ENCODE measurements around the gene DOCK10.

DNA sequence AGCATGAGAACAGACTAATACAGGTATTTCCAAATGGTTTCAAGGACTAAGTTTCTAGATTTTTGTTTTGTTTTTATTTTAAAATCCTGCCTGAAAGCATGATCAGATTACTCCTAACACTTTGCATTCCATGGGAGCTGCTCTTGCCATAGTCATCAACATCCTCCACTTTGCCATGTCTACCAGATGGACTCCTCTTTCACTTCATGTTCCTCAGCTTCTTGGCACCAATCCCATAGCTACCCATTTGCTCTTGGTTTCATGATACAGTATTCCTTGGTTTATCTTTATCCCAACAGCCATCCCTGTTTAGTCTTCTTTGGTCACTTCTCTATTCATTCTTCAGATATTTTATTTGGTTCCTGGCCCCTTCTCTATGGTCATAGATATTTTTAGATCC, 171.9 kb downstream of the DOCK10 start:
- TF ChIP-seq, protein P1, sequence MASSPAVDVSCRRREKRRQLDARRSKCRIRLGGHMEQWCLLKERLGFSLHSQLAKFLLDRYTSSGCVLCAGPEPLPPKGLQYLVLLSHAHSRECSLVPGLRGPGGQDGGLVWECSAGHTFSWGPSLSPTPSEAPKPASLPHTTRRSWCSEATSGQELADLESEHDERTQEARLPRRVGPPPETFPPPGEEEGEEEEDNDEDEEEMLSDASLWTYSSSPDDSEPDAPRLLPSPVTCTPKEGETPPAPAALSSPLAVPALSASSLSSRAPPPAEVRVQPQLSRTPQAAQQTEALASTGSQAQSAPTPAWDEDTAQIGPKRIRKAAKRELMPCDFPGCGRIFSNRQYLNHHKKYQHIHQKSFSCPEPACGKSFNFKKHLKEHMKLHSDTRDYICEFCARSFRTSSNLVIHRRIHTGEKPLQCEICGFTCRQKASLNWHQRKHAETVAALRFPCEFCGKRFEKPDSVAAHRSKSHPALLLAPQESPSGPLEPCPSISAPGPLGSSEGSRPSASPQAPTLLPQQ (tag by site-specific recombination; IDR thresholded peaks at IDR 0.05): no peak
- TF ChIP-seq, protein P2, sequence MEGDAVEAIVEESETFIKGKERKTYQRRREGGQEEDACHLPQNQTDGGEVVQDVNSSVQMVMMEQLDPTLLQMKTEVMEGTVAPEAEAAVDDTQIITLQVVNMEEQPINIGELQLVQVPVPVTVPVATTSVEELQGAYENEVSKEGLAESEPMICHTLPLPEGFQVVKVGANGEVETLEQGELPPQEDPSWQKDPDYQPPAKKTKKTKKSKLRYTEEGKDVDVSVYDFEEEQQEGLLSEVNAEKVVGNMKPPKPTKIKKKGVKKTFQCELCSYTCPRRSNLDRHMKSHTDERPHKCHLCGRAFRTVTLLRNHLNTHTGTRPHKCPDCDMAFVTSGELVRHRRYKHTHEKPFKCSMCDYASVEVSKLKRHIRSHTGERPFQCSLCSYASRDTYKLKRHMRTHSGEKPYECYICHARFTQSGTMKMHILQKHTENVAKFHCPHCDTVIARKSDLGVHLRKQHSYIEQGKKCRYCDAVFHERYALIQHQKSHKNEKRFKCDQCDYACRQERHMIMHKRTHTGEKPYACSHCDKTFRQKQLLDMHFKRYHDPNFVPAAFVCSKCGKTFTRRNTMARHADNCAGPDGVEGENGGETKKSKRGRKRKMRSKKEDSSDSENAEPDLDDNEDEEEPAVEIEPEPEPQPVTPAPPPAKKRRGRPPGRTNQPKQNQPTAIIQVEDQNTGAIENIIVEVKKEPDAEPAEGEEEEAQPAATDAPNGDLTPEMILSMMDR (tag by site-specific recombination; IDR thresholded peaks at IDR 0.05): no peak
- TF ChIP-seq ZNF76 (tag by site-specific recombination; IDR thresholded peaks at IDR 0.05; ENCODE audit: borderline replicate concordance, low read depth) (no peak), ZNF670 (tag by site-specific recombination; IDR thresholded peaks at IDR 0.05; ENCODE audit: low read depth) (no peak), SALL2 (tag by site-specific recombination; IDR thresholded peaks at IDR 0.05; ENCODE audit: borderline replicate concordance) (no peak)
- TF ChIP-seq, protein P3, sequence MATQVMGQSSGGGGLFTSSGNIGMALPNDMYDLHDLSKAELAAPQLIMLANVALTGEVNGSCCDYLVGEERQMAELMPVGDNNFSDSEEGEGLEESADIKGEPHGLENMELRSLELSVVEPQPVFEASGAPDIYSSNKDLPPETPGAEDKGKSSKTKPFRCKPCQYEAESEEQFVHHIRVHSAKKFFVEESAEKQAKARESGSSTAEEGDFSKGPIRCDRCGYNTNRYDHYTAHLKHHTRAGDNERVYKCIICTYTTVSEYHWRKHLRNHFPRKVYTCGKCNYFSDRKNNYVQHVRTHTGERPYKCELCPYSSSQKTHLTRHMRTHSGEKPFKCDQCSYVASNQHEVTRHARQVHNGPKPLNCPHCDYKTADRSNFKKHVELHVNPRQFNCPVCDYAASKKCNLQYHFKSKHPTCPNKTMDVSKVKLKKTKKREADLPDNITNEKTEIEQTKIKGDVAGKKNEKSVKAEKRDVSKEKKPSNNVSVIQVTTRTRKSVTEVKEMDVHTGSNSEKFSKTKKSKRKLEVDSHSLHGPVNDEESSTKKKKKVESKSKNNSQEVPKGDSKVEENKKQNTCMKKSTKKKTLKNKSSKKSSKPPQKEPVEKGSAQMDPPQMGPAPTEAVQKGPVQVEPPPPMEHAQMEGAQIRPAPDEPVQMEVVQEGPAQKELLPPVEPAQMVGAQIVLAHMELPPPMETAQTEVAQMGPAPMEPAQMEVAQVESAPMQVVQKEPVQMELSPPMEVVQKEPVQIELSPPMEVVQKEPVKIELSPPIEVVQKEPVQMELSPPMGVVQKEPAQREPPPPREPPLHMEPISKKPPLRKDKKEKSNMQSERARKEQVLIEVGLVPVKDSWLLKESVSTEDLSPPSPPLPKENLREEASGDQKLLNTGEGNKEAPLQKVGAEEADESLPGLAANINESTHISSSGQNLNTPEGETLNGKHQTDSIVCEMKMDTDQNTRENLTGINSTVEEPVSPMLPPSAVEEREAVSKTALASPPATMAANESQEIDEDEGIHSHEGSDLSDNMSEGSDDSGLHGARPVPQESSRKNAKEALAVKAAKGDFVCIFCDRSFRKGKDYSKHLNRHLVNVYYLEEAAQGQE (tag by site-specific recombination; IDR thresholded peaks at IDR 0.05): no peak
- TF ChIP-seq, protein P4, sequence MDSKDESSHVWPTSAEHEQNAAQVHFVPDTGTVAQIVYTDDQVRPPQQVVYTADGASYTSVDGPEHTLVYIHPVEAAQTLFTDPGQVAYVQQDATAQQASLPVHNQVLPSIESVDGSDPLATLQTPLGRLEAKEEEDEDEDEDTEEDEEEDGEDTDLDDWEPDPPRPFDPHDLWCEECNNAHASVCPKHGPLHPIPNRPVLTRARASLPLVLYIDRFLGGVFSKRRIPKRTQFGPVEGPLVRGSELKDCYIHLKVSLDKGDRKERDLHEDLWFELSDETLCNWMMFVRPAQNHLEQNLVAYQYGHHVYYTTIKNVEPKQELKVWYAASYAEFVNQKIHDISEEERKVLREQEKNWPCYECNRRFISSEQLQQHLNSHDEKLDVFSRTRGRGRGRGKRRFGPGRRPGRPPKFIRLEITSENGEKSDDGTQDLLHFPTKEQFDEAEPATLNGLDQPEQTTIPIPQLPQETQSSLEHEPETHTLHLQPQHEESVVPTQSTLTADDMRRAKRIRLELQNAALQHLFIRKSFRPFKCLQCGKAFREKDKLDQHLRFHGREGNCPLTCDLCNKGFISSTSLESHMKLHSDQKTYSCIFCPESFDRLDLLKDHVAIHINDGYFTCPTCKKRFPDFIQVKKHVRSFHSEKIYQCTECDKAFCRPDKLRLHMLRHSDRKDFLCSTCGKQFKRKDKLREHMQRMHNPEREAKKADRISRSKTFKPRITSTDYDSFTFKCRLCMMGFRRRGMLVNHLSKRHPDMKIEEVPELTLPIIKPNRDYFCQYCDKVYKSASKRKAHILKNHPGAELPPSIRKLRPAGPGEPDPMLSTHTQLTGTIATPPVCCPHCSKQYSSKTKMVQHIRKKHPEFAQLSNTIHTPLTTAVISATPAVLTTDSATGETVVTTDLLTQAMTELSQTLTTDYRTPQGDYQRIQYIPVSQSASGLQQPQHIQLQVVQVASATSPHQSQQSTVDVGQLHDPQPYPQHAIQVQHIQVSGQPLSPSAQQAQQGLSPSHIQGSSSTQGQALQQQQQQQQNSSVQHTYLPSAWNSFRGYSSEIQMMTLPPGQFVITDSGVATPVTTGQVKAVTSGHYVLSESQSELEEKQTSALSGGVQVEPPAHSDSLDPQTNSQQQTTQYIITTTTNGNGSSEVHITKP (tag by site-specific recombination; IDR thresholded peaks at IDR 0.05): no peak
- TF ChIP-seq, protein P5, sequence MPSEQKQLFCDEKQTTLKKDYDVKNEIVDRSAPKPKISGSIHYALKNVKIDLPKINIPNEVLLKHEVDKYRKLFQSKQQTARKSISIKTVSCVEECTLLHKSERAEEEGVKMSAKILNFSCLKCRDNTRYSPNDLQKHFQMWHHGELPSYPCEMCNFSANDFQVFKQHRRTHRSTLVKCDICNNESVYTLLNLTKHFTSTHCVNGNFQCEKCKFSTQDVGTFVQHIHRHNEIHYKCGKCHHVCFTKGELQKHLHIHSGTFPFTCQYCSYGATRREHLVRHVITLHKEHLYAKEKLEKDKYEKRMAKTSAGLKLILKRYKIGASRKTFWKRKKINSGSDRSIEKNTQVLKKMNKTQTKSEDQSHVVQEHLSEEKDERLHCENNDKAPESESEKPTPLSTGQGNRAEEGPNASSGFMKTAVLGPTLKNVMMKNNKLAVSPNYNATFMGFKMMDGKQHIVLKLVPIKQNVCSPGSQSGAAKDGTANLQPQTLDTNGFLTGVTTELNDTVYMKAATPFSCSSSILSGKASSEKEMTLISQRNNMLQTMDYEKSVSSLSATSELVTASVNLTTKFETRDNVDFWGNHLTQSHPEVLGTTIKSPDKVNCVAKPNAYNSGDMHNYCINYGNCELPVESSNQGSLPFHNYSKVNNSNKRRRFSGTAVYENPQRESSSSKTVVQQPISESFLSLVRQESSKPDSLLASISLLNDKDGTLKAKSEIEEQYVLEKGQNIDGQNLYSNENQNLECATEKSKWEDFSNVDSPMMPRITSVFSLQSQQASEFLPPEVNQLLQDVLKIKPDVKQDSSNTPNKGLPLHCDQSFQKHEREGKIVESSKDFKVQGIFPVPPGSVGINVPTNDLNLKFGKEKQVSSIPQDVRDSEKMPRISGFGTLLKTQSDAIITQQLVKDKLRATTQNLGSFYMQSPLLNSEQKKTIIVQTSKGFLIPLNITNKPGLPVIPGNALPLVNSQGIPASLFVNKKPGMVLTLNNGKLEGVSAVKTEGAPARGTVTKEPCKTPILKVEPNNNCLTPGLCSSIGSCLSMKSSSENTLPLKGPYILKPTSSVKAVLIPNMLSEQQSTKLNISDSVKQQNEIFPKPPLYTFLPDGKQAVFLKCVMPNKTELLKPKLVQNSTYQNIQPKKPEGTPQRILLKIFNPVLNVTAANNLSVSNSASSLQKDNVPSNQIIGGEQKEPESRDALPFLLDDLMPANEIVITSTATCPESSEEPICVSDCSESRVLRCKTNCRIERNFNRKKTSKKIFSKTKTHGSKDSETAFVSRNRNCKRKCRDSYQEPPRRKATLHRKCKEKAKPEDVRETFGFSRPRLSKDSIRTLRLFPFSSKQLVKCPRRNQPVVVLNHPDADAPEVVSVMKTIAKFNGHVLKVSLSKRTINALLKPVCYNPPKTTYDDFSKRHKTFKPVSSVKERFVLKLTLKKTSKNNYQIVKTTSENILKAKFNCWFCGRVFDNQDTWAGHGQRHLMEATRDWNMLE (tag by site-specific recombination; conservative IDR thresholded peaks at IDR 0.05; ENCODE audit: low read depth): no peak
